Aorta (tissue), 5 donors: ENCODE data around the gene HPCAL1. TPM values are rescaled to one million over a fixed set of nuclear protein-coding genes. Genes with fewer than 3 reads are reported as not detected.

Source experiments
- ATAC-seq: fragments of 200-7000 bp; cut with Tn5 transposase; one replicate; pipeline ENCODE4 v1.9.1; 2022; ENCODE audit warnings: moderate library complexity; ENCODE audit not compliant: low FRiP score
- DNase-seq, 2 donors: peaks; one replicate each; pipeline ENCODE4 v3.0.0-alpha.2; 2020
- H3K27ac ChIP-seq, 2 donors: one replicate each; pipeline ENCODE4 v1.5.1; 2013; ENCODE audit warnings: low read length in 2 of 2, mild to moderate bottlenecking in 2 of 2, moderate library complexity in 2 of 2, control low read depth in 1 of 2, inconsistent platforms in 1 of 2, low read depth in 1 of 2
- H3K27me3 ChIP-seq, 2 donors: one replicate each; pipeline ENCODE4 v1.6.1; 2013; ENCODE audit warnings: control low read depth in 1 of 2, low read length in 1 of 2, mild to moderate bottlenecking in 1 of 2, moderate library complexity in 1 of 2; ENCODE audit not compliant: insufficient read depth in 2 of 2, control insufficient read depth in 1 of 2
- H3K36me3 ChIP-seq, 2 donors: one replicate each; pipeline ENCODE4 v1.6.1; 2013; ENCODE audit warnings: control low read depth in 1 of 2, low read length in 1 of 2, mild to moderate bottlenecking in 1 of 2; ENCODE audit not compliant: insufficient read depth in 2 of 2, control insufficient read depth in 1 of 2
- H3K4me1 ChIP-seq, 2 donors: one replicate each; pipeline ENCODE4 v1.6.1; 2013; ENCODE audit warnings: low read length in 2 of 2, control low read depth in 1 of 2, mild to moderate bottlenecking in 1 of 2, moderate library complexity in 1 of 2; ENCODE audit not compliant: insufficient read depth in 2 of 2, control insufficient read depth in 1 of 2
- H3K4me3 ChIP-seq, 2 donors: one replicate each; pipeline ENCODE4 v1.5.1; 2013; ENCODE audit warnings: low read length in 2 of 2, control low read depth in 1 of 2, mild to moderate bottlenecking in 1 of 2
- H3K9me3 ChIP-seq: one replicate; pipeline ENCODE4 v1.6.1; 2013; ENCODE audit warnings: mild to moderate bottlenecking, low read length; ENCODE audit not compliant: control insufficient read depth
- WGBS, 2 donors: extraction: QIAGEN DNeasy Blood & Tissue Kit; methylation state at CpG; one replicate each; pipeline ENCODE4 v1.1.7; 2013; 5-methylcytosine and 5-hydroxymethylcytosine counted together
- intact Hi-C, 2 donors: fragments of 100-400 bp; cut with DNase I; formaldehyde crosslinking; loops; one replicate each; pipeline versions ENCODE4 v1.14.2 to v1.15.0; 2022
- polyA plus RNA-seq, 2 donors: library from polyadenylated mRNA; stranded (reverse); fragments of 200-250 nt; gene quantifications; one replicate each; pipeline ENCODE4 v1.2.3, GENCODE V29; 2013
- total RNA-seq, 2 donors: library from RNA; stranded (reverse); fragmentation: NEBNext Ultra II Directional; extraction: Animal tissue kit (Norgen Biotek cat#: 25700); gene quantifications; one replicate each; pipeline ENCODE4 v1.2.1, GENCODE V29; 2021
- donor health status: healthy with polysubstance abuse.
- donor health status: Bipolar disorder and iron deficiency.
- donor health status: DM: no; HTN: no; CAD: no.
- donor health status: DM: no; HTN: no; CAD: no.
- donor health status: DM: yes; HTN: yes; CAD: no.

Gene HPCAL1
- total and polyA plus RNA-seq, 4 donors, result 21.4 to 39.9 (median 25.3) TPM

DNA sequence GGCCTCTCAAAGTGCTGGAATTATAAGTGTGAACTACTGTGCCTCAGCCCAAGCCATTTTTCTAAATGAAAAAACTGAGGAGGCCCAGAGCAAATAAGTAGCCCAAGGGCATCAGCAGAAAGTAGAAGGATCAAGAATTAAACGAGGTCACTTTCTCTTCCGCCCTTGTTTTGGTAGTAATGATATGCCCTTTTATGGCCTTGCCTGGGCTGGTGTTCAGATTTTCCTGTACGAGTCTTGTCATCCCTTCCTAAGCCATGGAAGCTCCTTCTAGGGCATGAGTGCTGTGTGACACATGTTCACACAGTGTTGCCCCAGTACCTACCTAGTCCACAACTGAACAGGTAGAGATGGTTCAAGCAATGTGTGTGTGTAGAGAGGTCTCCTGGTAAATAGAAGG, 6.6 kb downstream of the HPCAL1 start:
- Histone ChIP-seq H3K36me3 (no peaks in the 10 kb centered on the region), H3K4me1 (no peaks in the 10 kb centered on the region), H3K27ac (no peak overlapping the region), H3K9me3 (no peaks in the 10 kb centered on the region), H3K27me3 (no peaks in the 10 kb centered on the region), H3K4me3 (no peak overlapping the region)
- intact Hi-C loops, result no loop called here
- DNase-seq, result no peak
- WGBS, 2 donors, result 53% methylated on average over 3 of the region's 3 CpGs
- ATAC-seq, result no peak

DNA sequence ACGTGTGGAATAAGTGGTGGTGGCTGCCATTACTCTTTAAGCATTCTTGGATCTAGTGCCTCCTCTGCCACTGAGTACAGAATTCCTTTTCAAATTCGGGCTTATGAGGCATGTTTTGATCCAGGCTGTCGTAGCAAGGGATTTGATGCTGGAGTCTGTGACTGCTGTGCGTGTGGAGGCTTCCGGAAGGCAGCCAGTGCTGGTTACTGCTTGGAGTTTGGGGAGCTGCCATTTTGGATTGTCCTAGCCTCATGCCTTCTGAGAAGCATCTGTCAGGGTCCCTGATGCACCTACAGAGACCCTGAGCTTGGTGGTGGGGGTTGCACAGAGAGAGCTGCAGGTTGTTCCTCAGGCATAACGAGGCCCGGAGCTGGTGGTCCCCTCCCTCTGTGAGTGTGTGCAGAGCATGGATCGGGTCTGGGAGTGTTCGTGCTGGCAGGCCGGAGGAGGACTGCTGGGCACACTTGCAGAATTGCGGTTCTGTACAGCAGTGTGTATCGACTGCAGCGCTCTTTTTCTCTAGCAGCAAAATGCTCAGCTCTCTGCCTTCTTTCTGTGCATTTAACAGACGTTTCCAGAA, 7.7 kb downstream of the HPCAL1 start:
- DNase-seq (no peak), ATAC-seq (no peak)
- Histone ChIP-seq H3K4me3 (no peak overlapping the region), H3K27ac (no peak overlapping the region), H3K9me3 (no peaks in the 10 kb centered on the region), H3K36me3 (no peaks in the 10 kb centered on the region), H3K27me3 (no peaks in the 10 kb centered on the region), H3K4me1 (no peaks in the 10 kb centered on the region)
- intact Hi-C loops, result no loop called here
- WGBS, 2 donors, result 90 to 91% methylated on average over 14 of the region's 14 CpGs

DNA sequence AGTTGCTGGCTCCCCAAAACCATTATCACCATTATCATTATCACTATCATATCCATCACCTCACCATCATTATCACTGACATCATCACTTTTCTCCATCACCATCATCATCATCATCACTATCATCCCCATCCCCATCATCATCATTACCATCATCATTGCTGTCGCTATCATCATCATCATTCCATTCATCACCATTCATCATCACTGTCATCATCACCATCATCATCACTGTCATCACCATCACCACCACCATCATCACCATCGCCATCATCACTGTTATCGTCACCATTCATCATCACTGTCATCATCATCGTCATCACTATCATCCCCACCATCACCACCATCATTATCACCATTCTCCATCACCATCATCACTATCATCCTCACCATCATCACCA, 9.0 kb downstream of the HPCAL1 start:
- no peaks in the 10 kb centered on the region for H3K36me3 ChIP-seq
- H3K27me3 ChIP-seq, result no peaks in the 10 kb centered on the region
- WGBS, 2 donors, result 73 to 83% methylated on average over 4 of the region's 4 CpGs
- no peaks in the 10 kb centered on the region for H3K4me1 ChIP-seq
- no peaks in the 10 kb centered on the region for H3K9me3 ChIP-seq
- DNase-seq (no peak), ATAC-seq (no peak)
- intact Hi-C loops, result no loop called here
- no peak overlapping the region for H3K27ac ChIP-seq
- H3K4me3 ChIP-seq, result no peak overlapping the region

DNA sequence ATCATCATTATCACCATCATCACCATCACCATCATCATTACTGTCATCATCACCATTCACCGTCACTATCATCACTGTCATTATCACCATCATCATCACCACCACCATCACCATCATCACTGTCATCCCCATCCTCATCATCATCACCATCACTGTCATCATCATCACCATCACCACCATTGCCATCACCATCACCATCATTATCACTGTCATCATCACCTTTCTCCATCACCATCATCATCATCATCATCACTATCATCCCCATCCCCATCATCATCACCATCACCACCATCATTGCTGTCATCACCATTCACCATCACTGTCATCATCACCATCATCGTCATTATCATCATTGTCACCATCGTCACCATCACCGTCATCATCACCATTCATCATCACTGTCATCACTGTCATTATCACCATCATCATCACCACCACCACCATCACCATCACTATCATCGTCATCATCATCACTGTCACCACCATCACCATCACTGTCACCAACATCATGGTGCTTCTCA, 9.8 kb downstream of the HPCAL1 start:
- H3K4me3 ChIP-seq, result no peak overlapping the region
- no peaks in the 10 kb centered on the region for H3K9me3 ChIP-seq
- WGBS, 2 donors, result 87 to 96% methylated on average over 5 of the region's 5 CpGs
- no peaks in the 10 kb centered on the region for H3K27me3 ChIP-seq
- ATAC-seq (no peak), DNase-seq (no peak)
- no peak overlapping the region for H3K27ac ChIP-seq
- intact Hi-C loops, result no loop called here
- no peaks in the 10 kb centered on the region for H3K36me3 ChIP-seq
- no peaks in the 10 kb centered on the region for H3K4me1 ChIP-seq

DNA sequence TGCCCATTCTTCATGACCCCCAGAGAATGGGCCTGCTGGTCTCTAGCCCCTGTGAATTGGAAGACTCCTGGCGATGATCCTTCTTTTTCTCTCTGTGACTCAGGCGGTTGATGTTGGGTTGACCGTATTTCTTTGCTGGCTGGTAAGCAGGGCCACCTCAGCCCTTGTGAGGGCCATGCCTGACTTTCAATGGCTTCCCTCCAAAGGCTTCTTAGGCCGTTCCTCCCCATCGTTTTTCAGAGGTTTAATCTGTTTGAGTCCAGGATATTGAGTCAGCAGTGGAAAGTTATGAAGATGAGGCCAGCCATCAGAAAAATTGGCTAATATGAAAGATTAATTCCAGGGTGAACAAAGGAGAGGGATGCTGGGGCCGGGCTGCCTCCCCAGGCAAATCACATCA, 13.6 kb downstream of the HPCAL1 start:
- no peak for ATAC-seq
- H3K27ac ChIP-seq, result no peak overlapping the region
- intact Hi-C loops, result no loop called here

DNA sequence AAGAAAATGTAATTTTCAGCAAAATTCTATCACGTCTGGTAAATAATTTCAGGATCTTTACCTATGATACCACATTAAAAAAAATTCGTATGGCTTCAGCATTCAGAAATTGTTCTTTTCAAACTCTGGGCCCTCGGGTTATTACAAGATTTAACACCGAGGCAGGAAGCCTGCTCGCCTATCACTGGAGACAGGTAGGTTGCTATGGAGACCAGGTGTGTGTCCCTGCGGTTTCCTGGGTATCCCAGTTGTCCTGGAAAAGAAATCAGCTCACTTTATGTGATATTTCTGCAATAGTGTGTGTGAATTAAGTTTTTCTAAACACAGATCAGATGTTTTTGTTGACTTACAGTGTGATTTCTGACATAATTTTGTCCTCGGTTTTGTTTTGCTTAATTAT, 14.2 kb downstream of the HPCAL1 start:
- Histone ChIP-seq H3K4me1 (no peaks in the 10 kb centered on the region), H3K27me3 (no peaks in the 10 kb centered on the region), H3K27ac (no peak overlapping the region), H3K36me3 (no peaks in the 10 kb centered on the region), H3K4me3 (no peak overlapping the region), H3K9me3 (no peaks in the 10 kb centered on the region)
- intact Hi-C loops, result no loop called here
- no peak for DNase-seq
- 86 to 89% methylated on average over 7 of the region's 7 CpGs for WGBS, 2 donors
- ATAC-seq, result no peak

More for the DNA sequence above, 13.6 kb downstream of the HPCAL1 start:
- Histone ChIP-seq H3K4me1 (no peaks in the 10 kb centered on the region), H3K4me3 (no peak overlapping the region), H3K9me3 (no peaks in the 10 kb centered on the region), H3K36me3 (no peaks in the 10 kb centered on the region), H3K27me3 (no peaks in the 10 kb centered on the region)
- WGBS, 2 donors, result 61 to 64% methylated on average over 6 of the region's 6 CpGs
- no peak for DNase-seq

DNA sequence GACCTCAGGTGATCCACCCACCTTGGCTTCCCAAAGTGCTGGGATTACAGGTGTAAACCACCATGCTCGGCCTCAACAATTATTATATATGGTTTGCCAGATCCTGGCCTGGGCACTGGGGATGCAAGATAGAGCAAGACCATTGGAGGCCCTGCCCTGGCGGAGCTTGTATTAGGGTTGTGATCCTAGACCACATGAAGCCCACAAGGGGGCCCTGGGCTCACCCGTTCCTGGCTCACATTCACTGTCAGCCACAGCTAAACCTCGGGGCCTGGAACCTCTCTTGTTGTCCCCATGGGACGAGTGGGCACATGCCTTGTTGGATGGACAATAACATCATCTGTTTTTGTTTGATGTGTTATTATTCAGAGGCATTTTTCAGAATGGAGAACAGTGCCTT, 14.9 kb downstream of the HPCAL1 start:
- H3K27ac ChIP-seq, result no peak overlapping the region
- no peaks in the 10 kb centered on the region for H3K36me3 ChIP-seq
- no peaks in the 10 kb centered on the region for H3K27me3 ChIP-seq
- ATAC-seq (no peak), DNase-seq (peak in 1 of 2 donors; percentile 48)
- intact Hi-C loops, result no loop called here
- no peak overlapping the region for H3K4me3 ChIP-seq
- H3K9me3 ChIP-seq, result no peaks in the 10 kb centered on the region
- 68 to 72% methylated on average over 5 of the region's 5 CpGs for WGBS, 2 donors
- H3K4me1 ChIP-seq, result no peaks in the 10 kb centered on the region

DNA sequence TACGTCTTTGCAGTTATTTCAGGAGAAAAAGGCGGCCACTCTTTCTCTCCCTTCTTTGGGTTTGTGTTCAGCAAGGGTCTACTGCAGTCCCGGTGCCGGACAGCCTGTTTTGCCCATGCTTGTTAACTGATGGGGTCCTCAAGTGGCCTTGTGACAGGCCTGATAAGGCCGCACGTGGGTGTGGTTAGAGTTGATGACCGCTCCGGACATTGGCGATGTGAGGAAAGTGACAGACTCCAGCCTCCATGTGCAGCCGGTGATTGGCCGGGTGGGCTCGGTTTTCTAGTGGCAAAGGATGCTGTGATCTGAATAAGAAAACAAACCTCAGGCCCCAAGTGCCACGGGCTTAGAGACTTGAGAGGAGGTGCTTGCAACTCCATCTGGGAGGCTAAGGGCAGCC, 15.6 kb downstream of the HPCAL1 start:
- 94 to 95% methylated on average over 13 of the region's 13 CpGs for WGBS, 2 donors
- intact Hi-C loops, result no loop called here

DNA sequence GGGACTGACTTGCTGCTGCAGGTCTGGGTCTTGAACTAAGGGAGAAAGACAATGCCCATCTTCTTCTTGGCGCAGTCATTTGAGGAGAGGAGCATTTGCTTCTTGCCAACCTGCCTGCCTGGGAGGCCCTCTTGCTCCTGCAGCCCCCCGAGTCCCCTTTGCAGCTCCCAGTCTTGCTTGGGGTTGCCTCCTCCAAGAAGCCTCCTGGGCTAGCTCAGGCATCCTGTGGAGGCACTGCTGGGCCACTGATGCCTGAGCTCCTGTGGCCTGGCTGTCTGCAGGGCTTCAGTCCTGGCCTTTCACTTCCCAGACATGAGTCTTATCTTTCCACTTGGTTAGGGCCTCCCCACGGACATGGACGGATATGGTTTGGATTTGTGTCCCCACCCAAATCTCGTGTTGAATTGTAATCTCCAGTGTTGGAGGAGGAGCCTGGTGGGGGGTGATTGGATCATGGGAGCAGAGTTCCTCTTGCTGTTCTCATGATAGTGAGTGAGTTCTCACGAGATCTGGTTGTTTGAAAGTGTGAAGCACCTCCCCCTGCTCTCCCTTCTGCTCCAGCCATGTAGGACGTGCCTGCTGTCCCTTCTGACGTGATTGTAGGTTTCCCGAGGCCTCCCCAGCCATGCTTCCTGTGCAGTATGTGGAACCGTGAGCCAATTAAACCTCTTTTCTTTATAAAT, 17.3 kb downstream of the HPCAL1 start:
- Histone ChIP-seq H3K9me3 (no peaks in the 10 kb centered on the region), H3K36me3 (no peaks in the 10 kb centered on the region), H3K27ac (no peak overlapping the region), H3K4me1 (no peaks in the 10 kb centered on the region), H3K4me3 (no peak overlapping the region), H3K27me3 (no peaks in the 10 kb centered on the region)
- ATAC-seq, result no peak
- intact Hi-C loops, result no loop called here
- DNase-seq, result peak in 1 of 2 donors; percentile 43
- 88% methylated on average over 10 of the region's 10 CpGs for WGBS, 2 donors

More for the DNA sequence above, 15.6 kb downstream of the HPCAL1 start:
- H3K4me1 ChIP-seq, result no peaks in the 10 kb centered on the region
- H3K9me3 ChIP-seq, result no peaks in the 10 kb centered on the region
- H3K27me3 ChIP-seq, result no peaks in the 10 kb centered on the region
- H3K36me3 ChIP-seq, result no peaks in the 10 kb centered on the region
- peak in 1 of 2 donors; percentile 12 for DNase-seq
- H3K27ac ChIP-seq, result no peak overlapping the region
- ATAC-seq, result no peak
- no peak overlapping the region for H3K4me3 ChIP-seq
